ENCODE measurements around the gene ACOT7. TPM values are rescaled to one million over a fixed set of nuclear protein-coding genes. Genes with fewer than 3 reads are reported as not detected.
"Not testable (repeated sequence)": the region's sequence is repeated elsewhere in the genome, so short reads cannot be mapped to it uniquely, and the experiment has no call there.

ACOT7 gene
- total and polyA plus RNA-seq, 12 donors = 4.0 to 40.4 (median 8.6) TPM

GRCh38 chr1:6363085-6363884 is 30.3 kb downstream of the ACOT7 start:
- not testable (repeated sequence) for H3K27me3 ChIP-seq, H3K4me3 ChIP-seq, H3K36me3 ChIP-seq, ATAC-seq, H3K27ac ChIP-seq, H3K9me3 ChIP-seq
- intact Hi-C loops (cut with DNase I) = loop anchor here (2.0 to 5.0 kb wide), 4 partner anchors 34 to 44 kb away; no protein-coding TSS in a partner anchor
- H3K4me1 ChIP-seq = peaks cover 14 to 33% (median 30%) of the 10 kb centered on the region in 9 donors
- peak; percentile 65 to 87 (median 79) for TF ChIP-seq CTCF (IDR thresholded peaks at IDR 0.05)
- DNase-seq = peak; percentile 63 to 70
- WGBS, 2 donors = 35 to 42% methylated on average over 20 of the region's 20 CpGs

GRCh38 chr1:6361124-6361775 is 32.3 kb downstream of the ACOT7 start:
- Histone ChIP-seq H3K4me3 (no peak overlapping the region), H3K9me3 (no peaks in the 10 kb centered on the region), H3K27me3 (no peaks in the 10 kb centered on the region), H3K4me1 (peaks cover 14 to 38% (median 32%) of the 10 kb centered on the region in 9 donors), H3K27ac (no peak overlapping the region), H3K36me3 (no peaks in the 10 kb centered on the region)
- DNase-seq (no peak), ATAC-seq (no peak)
- intact Hi-C loops (cut with DNase I) = loop anchor here in 5 of 10 donors (5.0 kb wide), 3 partner anchors 36 to 46 kb away; no protein-coding TSS in a partner anchor
- no peak for TF ChIP-seq CTCF (IDR thresholded peaks at IDR 0.05)
- 83 to 91% methylated on average over 13 of the region's 13 CpGs for WGBS, 2 donors

- Histone ChIP-seq H3K4me1 (peaks cover 14 to 38% (median 32%) of the 10 kb centered on the region in 9 donors), H3K27ac (peak overlapping the region in 9 of 10 donors; percentile 70 to 87 (median 82)), H3K36me3 (no peaks in the 10 kb centered on the region), H3K9me3 (no peaks in the 10 kb centered on the region), H3K27me3 (no peaks in the 10 kb centered on the region), H3K4me3 (no peak overlapping the region)
- WGBS, 2 donors = 74 to 78% methylated on average over 9 of the region's 9 CpGs
- intact Hi-C loops (cut with DNase I) = loop anchor here in 5 of 10 donors (5.0 kb wide), 3 partner anchors 37 to 47 kb away; no protein-coding TSS in a partner anchor
- DNase-seq (no peak), ATAC-seq (no peak)
- TF ChIP-seq CTCF (IDR thresholded peaks at IDR 0.05) = no peak
Observed at GRCh38 chr1:6360517-6361070, 33.0 kb downstream of the ACOT7 start.

- intact Hi-C loops (cut with DNase I) = loop anchor here in 5 of 10 donors (5.0 kb wide), 3 partner anchors 37 to 47 kb away; no protein-coding TSS in a partner anchor
- H3K27ac ChIP-seq = peak overlapping the region in 9 of 10 donors; percentile 70 to 87 (median 82)
- TF ChIP-seq CTCF (IDR thresholded peaks at IDR 0.05) = no peak
- ATAC-seq = no peak
- H3K36me3 ChIP-seq = no peaks in the 10 kb centered on the region
- no peaks in the 10 kb centered on the region for H3K27me3 ChIP-seq
- no peaks in the 10 kb centered on the region for H3K9me3 ChIP-seq
- peaks cover 14 to 38% (median 32%) of the 10 kb centered on the region in 9 donors for H3K4me1 ChIP-seq
- no peak for DNase-seq
- WGBS, 2 donors = 70 to 74% methylated on average over 9 of the region's 9 CpGs
- peak overlapping the region in 3 of 10 donors; percentile 16 to 22 (median 17) for H3K4me3 ChIP-seq
Observed at GRCh38 chr1:6360117-6360496, 33.5 kb downstream of the ACOT7 start.

Measured in heart right ventricle (tissue), 16 donors.